GM21515 (cell line): ENCODE measurements around the gene EML4.
"Not testable (repeated sequence)": the region's sequence is repeated elsewhere in the genome, so short reads cannot be mapped to it uniquely, and the experiment has no call there.

Source experiments
- ATAC-seq: cut with Tn5 transposase; IDR thresholded peaks from one replicate; pipeline ENCODE4 v1.9.1; 2021; ENCODE audit not compliant: unreplicated experiment

EML4 gene

DNA sequence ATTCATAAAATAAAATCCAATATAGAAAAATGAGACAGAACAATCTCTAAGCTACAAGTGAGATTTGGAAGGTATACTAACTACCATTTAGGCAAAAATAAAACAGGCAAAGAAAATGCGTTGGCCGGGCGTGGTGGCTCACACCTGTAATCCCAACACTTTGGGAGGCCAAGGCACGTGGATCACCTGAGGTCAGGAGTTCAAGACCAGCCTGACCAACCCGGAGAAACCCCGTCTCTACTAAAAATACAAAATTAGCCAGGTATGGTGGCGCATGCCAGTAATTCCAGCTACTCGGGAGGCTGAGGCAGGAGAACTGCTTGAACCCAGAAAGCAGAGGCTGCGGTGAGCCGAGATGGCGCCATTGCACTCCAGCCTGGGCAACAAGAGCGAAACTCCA, 178.4 kb downstream of the EML4 start:
- not testable (repeated sequence) for ATAC-seq

- ATAC-seq, result no peak
Measured at GRCh38 chr2:42348113-42348805, 179.1 kb downstream of the EML4 start.

GRCh38 chr2:42350434-42351063, 181.4 kb downstream of the EML4 start:
- no peak for ATAC-seq

GRCh38 chr2:42351864-42352263, 182.7 kb downstream of the EML4 start:
- ATAC-seq, result no peak

- ATAC-seq, result no peak
Measured at GRCh38 chr2:42353792-42354429, 184.8 kb downstream of the EML4 start.

DNA sequence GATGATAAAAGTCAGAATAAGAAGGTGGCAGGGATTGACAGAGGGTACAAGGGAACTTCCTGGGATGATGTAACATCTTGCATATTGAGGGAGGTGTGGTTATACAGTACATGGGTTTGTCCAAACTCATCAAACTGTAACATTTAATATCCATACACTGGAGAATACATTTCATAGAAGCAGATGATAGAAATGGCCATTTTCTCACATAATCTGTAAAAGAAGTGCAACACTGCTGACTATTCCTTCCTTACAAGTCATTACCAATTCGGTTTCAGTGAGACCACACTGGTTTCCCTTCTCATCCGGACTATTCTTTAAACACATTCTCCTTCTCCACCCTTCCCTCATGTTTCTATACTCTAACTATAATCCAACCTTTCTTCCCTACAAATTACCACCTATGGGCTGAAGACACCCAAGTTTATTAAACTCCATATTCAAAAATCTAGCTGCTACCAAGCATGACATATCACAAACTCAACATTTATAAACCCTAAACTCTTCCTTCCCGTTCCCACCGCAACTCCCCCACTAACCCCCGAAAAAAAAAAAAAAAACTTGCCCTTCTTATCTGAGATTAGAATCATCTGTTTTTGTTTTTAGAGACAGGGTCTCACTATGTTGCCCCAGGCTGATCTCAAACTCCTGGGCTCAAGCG, 190.3 kb downstream of the EML4 start:
- ATAC-seq, result no peak

- no peak for ATAC-seq
Measured at GRCh38 chr2:42359965-42360483, 190.9 kb downstream of the EML4 start.

GRCh38 chr2:42360493-42360889, 191.3 kb downstream of the EML4 start:
- ATAC-seq, result no peak

- ATAC-seq, result peak; percentile 91
Measured at GRCh38 chr2:42360890-42361727, 192.0 kb downstream of the EML4 start, which contains the start of gene COX7A2L. Gene COX7A2L (minus strand): TSS chr2:42361217. CDS start chr2:42361161, 56 bp downstream.

GRCh38 chr2:42361728-42362283, 192.7 kb downstream of the EML4 start:
- ATAC-seq, result no peak

- no peak for ATAC-seq
Measured at GRCh38 chr2:42363413-42363812, 194.3 kb downstream of the EML4 start.

DNA sequence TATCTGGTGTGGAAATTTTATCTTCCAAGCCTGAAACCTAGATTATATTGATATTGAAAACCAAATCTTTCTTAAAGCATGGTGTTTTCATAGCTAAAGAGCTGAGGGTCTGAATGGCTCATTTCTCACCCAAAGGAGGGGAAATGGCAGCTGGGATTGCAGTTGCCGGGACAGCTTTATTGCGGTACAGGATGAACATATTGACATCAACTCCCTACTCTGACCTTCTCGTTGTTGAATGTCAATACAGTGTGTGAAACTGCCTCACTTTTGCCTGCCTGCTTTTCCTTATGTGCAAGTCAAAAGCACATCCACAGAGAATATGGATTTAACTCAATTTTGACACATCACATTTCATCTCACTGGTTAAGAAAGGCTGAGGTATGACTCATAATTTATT, 195.5 kb downstream of the EML4 start:
- ATAC-seq, result no peak

DNA sequence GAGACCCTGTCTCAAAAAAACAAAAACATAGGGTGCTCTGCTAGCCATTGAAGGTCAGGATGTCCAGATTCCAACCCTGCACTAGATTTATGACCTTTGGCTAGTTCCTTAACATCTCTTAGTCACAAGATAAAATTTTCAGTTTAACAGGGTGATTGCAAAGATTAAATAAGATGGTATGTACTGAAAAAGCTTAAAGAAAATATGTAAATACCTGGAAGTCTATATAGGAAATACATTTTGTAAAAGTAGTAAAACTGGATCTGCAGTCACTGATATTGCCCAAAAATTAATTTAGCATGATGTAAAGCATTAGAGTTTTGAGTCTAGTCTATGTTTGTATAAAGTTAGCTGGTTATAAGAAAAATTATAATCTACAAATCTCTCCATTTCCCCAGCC, 197.3 kb downstream of the EML4 start:
- no peak for ATAC-seq

- no peak for ATAC-seq
Measured at GRCh38 chr2:42367835-42368234, 198.7 kb downstream of the EML4 start.

DNA sequence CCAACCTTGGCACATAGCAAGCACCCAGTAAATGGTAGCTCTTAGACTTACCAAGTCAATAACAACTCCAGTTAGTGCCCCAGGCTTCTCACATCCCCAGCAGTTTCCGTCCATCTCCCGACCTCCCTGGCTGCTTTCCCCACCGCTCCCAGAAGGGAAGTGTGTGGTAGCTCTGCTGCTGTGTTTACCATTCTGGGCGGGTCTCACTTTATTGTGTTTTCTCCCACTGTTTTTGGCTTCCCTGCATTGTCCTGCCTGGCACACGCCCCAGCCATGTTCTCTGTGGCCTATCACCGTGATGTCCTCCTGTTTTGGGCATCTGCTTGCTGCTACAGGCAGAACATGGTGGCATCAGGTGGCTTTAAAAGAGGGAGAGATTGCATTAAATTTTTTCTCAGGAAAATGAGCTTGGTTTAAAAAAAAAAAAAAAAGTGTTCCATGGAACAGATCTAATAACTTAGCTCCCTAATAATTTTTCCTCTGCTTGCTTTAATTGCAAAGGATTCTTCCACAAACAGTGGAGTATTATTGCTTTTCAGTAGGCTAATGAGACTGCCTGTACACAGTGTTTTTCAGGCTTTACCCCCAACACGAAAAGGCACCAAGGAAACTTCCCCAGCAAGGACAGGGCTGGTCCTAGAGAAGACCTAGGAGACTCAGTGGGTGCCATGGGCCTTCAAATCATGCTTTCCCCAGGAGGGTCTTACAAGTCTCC, 199.8 kb downstream of the EML4 start:
- ATAC-seq, result no peak

DNA sequence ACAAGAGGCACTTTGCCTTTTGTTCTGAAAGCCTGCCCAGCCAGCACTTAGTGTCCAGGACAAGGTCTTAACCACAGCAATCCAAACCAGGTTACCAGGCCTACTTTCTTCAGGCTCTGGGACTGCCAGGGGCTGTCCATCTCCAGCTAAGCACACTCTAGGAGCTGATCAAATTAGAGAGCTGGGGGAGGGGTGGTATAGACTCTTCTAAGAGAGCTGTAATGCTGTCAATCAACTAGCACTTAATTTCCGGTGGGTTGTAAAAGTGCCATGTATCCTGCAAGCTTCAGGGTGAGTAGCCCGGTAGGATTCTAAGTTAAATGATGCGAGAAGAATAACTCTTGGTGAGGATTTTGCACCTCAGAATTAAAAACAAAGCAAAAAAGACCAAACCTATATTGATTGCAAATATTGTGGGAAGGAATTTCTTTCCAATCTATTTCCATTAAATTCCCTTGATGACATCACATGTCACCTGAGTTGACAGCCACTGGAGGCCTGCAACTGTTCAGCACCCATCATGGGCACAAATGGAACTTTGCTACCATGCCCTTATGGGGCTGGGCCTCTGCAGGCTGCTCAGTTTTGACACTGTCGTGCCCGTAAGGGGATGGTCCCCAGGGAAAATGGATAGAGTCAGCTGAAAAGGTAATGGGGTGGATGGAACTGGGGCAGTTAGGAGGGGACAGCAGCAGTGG, 200.5 kb downstream of the EML4 start:
- no peak for ATAC-seq

DNA sequence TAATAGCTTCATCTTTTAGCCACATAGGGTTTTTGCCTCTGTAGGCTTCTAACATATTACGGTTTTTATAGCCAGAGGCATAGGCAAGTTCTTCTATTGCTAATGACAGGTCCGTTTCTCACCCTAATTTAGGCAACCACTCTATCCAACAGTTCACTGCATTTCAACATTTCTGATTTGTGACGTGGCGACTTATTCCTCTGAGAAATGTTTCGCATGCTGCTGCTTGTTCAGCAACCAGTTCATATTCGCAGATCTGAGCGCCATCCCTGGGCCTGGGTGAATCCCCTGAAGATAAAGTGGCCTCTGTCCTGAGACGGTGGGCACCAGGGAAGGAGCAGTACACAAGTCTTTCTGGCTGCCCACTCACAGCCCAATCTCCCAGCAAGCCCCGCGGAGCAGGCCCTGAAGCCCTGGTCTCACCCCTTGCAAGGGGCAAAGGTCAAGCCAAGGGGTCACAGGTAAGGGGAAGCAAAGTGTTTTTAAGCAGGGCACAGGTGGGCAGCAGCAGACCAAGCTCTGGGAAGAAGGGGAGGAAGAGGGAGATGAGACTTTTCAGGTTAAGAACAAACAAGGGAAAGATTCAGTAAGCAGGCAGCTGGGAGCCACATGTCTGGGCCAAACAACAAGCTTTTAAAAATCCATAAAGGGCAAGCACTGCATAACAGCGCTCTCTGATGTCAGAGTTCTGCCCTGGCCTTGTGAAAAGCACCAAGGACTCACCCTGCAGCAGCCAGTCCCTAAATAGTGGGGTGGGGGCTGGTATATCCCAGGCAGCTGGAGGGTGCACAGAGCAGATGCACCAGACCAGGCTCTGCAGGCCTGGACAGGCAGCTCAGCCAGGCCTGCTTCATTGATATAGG, 202.7 kb downstream of the EML4 start:
- no peak for ATAC-seq
